Measurements from ENCODE around the gene FCN2.

The FCN2 gene

DNA sequence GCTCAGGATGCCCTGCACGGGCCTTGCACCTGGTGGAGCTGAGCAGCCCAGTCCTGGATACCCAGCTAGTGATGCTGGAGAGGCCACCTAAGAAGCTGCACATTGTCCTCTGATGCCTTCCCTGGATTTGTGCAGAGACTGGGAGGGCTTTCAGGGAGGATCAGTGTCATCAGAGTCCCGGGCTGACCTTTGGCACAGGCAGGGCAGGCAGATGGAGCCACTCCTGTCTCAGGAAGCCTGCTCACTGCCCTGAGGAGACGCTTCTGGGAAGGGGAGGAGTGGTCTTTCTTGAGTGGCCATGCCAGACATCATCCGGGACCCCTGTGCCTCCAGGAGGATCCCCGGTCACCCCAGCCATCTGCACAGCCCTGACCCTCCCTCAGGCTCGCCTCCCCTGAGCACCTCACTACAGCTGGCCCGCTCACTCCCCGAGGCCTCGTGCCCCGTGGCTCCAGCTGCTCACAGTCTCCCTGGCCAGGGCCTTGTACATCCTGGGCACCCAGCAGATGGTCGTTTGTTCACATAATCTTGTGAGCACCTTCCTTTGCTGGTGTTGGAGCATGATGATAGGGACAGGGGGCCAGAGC, 47.2 kb upstream of the FCN2 start (continued):
- TF ChIP-seq, protein P1, sequence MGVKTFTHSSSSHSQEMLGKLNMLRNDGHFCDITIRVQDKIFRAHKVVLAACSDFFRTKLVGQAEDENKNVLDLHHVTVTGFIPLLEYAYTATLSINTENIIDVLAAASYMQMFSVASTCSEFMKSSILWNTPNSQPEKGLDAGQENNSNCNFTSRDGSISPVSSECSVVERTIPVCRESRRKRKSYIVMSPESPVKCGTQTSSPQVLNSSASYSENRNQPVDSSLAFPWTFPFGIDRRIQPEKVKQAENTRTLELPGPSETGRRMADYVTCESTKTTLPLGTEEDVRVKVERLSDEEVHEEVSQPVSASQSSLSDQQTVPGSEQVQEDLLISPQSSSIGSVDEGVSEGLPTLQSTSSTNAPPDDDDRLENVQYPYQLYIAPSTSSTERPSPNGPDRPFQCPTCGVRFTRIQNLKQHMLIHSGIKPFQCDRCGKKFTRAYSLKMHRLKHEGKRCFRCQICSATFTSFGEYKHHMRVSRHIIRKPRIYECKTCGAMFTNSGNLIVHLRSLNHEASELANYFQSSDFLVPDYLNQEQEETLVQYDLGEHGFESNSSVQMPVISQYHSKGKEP (tag by site-specific recombination; IDR thresholded peaks at IDR 0.05) = no peak
- no peak for TF ChIP-seq ZNF777 (tag by site-specific recombination; IDR thresholded peaks at IDR 0.05; ENCODE audit: borderline replicate concordance)
- no peak for TF ChIP-seq GLIS2 (tag by site-specific recombination; IDR thresholded peaks at IDR 0.05)
- no peak for TF ChIP-seq ZIC2 (tag by site-specific recombination; IDR thresholded peaks at IDR 0.05)
- no peak for TF ChIP-seq TRIM28 (IDR thresholded peaks at IDR 0.05; ENCODE audit: borderline replicate concordance, low read length)
- no peak for TF ChIP-seq ZNF768 (tag by site-specific recombination; IDR thresholded peaks at IDR 0.05)
- TF ChIP-seq, protein P2, sequence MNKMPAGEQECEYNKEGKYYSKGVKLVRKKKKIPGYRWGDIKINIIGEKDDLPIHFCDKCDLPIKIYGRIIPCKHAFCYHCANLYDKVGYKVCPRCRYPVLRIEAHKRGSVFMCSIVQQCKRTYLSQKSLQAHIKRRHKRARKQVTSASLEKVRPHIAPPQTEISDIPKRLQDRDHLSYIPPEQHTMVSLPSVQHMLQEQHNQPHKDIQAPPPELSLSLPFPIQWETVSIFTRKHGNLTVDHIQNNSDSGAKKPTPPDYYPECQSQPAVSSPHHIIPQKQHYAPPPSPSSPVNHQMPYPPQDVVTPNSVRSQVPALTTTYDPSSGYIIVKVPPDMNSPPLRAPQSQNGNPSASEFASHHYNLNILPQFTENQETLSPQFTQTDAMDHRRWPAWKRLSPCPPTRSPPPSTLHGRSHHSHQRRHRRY (tag by site-specific recombination; IDR thresholded peaks at IDR 0.05) = no peak
- no peak for TF ChIP-seq ZBTB7A (tag by site-specific recombination; IDR thresholded peaks at IDR 0.05; ENCODE audit: low read depth)
- no peak for TF ChIP-seq ZNF776 (tag by site-specific recombination; IDR thresholded peaks at IDR 0.05; ENCODE audit: borderline replicate concordance)
- TF ChIP-seq GFI1B (tag by site-specific recombination; IDR thresholded peaks at IDR 0.05) = no peak

DNA sequence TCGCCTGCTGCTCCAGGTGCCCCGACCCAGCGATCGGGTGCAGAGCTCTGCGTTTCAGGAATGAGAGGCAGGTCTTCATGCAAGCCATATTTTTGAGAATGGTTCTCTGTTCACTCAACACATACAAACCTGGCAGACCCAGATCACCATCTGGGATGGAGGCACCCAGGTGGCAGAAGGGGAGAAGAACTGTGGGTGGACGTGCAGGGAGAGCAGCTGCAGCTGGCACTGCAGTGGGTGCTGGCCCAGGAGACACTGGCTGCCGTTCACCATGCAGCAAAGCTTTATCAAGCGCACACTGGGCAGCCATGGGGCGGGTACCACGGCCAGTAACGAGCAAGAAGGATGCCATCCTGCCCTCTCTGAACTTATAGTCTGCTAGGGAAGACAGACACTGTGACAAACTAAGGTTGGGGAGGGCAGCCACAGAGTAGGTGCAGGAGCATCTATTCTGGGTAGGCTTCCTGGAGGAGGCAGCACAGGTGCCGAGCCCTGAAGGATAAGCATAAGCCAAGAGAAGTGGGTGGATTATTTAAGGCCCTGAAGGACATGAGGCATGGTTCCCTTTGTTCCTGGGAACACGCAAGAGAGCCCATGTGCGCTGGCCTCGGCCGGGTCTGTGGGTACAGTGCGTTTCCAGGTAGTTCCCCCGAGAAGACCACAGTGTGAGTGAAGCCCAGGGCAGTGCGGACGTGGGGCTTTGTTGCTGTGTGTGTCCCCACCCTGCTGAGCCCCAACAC, 46.2 kb upstream of the FCN2 start:
- POLR2A ChIA-PET = no interaction called here
- Histone ChIP-seq H3K4me3 (ENCODE audit: low read depth, low read length) (no peak overlapping the region), H3K27ac (ENCODE audit: extremely low read depth, low read depth, low read length) (no peak overlapping the region), H3K36me3 (ENCODE audit: control insufficient read depth in 2 of 2, insufficient read depth in 1 of 2, low read length in 2 of 2) (no peaks in the 10 kb centered on the region), H3K9me3 (ENCODE audit: control insufficient read depth, insufficient read depth, low read depth, low read length) (no peaks in the 10 kb centered on the region), H3K4me1 (ENCODE audit: control insufficient read depth, insufficient read depth, low read length) (no peaks in the 10 kb centered on the region)
- CTCF ChIA-PET = interaction anchor here (0.5 to 0.6 kb wide), 3 partner anchors 20 to 782 kb away, joined by 3 to 4 read pairs (median 3); no protein-coding TSS in a partner anchor
- TF ChIP-seq ZNF133 (tag by site-specific recombination; IDR thresholded peaks at IDR 0.05) (no peak), ZNF837 (tag by site-specific recombination; IDR thresholded peaks at IDR 0.05) (no peak)

DNA sequence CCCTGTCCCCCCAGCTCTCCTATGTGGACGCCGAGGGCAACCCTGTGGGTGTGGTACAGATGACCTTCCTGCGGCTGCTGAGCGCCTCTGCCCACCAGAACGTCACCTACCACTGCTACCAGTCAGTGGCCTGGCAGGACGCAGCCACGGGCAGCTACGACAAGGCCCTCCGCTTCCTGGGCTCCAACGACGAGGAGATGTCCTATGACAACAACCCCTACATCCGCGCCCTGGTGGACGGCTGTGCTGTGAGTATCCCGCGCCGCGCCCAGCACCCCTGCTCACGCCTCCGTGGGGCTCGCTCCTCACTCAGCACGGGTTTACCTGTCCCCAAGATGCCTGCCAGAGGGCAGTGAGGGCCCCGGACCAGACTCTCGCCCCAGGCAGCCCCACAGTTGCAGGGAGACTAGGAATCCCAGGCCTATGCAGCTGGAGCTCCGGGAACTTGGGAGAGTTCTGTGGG, 45.6 kb upstream of the FCN2 start:
- H3K4me3 ChIP-seq (ENCODE audit: low read depth, low read length) = no peak overlapping the region
- no peak overlapping the region for H3K27ac ChIP-seq (ENCODE audit: extremely low read depth, low read depth, low read length)
- ChIA-PET POLR2A (no interaction called here), CTCF (interaction anchor here (0.6 kb wide), 2 partner anchors 21 to 104 kb away, joined by 3 read pairs; no protein-coding TSS in a partner anchor)
- no peaks in the 10 kb centered on the region for H3K4me1 ChIP-seq (ENCODE audit: control insufficient read depth, insufficient read depth, low read length)
- no peaks in the 10 kb centered on the region for H3K36me3 ChIP-seq (ENCODE audit: control insufficient read depth in 2 of 2, insufficient read depth in 1 of 2, low read length in 2 of 2)
- no peaks in the 10 kb centered on the region for H3K9me3 ChIP-seq (ENCODE audit: control insufficient read depth, insufficient read depth, low read depth, low read length)
- TF ChIP-seq, protein P3, sequence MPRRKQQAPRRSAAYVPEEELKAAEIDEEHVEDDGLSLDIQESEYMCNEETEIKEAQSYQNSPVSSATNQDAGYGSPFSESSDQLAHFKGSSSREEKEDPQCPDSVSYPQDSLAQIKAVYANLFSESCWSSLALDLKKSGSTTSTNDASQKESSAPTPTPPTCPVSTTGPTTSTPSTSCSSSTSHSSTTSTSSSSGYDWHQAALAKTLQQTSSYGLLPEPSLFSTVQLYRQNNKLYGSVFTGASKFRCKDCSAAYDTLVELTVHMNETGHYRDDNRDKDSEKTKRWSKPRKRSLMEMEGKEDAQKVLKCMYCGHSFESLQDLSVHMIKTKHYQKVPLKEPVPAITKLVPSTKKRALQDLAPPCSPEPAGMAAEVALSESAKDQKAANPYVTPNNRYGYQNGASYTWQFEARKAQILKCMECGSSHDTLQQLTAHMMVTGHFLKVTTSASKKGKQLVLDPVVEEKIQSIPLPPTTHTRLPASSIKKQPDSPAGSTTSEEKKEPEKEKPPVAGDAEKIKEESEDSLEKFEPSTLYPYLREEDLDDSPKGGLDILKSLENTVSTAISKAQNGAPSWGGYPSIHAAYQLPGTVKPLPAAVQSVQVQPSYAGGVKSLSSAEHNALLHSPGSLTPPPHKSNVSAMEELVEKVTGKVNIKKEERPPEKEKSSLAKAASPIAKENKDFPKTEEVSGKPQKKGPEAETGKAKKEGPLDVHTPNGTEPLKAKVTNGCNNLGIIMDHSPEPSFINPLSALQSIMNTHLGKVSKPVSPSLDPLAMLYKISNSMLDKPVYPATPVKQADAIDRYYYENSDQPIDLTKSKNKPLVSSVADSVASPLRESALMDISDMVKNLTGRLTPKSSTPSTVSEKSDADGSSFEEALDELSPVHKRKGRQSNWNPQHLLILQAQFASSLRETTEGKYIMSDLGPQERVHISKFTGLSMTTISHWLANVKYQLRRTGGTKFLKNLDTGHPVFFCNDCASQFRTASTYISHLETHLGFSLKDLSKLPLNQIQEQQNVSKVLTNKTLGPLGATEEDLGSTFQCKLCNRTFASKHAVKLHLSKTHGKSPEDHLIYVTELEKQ (tag by site-specific recombination; IDR thresholded peaks at IDR 0.05; ENCODE audit: borderline replicate concordance) = no peak
- no peak for TF ChIP-seq ZNF175 (tag by site-specific recombination; IDR thresholded peaks at IDR 0.05)
- TF ChIP-seq ZNF324 (tag by site-specific recombination; IDR thresholded peaks at IDR 0.05) = no peak
- TF ChIP-seq, protein P4, sequence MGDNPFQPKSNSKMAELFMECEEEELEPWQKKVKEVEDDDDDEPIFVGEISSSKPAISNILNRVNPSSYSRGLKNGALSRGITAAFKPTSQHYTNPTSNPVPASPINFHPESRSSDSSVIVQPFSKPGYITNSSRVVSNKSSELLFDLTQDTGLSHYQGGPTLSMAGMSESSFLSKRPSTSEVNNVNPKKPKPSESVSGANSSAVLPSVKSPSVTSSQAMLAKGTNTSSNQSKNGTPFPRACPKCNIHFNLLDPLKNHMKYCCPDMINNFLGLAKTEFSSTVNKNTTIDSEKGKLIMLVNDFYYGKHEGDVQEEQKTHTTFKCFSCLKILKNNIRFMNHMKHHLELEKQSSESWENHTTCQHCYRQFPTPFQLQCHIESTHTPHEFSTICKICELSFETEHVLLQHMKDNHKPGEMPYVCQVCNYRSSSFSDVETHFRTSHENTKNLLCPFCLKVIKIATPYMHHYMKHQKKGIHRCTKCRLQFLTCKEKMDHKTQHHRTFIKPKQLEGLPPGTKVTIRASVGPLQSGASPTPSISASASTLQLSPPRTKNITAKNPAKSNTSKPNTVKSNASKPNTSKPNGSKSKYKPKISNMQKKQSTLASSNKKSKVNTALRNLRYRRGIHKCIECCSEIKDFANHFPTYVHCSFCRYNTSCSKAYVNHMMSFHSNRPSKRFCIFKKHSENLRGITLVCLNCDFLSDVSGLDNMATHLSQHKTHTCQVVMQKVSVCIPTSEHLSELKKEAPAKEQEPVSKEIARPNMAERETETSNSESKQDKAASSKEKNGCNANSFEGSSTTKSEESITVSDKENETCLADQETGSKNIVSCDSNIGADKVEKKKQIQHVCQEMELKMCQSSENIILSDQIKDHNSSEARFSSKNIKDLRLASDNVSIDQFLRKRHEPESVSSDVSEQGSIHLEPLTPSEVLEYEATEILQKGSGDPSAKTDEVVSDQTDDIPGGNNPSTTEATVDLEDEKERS (tag by site-specific recombination; IDR thresholded peaks at IDR 0.05) = no peak
- no peak for TF ChIP-seq SCRT1 (tag by site-specific recombination; IDR thresholded peaks at IDR 0.05; ENCODE audit: borderline replicate concordance)
- TF ChIP-seq, protein P5, sequence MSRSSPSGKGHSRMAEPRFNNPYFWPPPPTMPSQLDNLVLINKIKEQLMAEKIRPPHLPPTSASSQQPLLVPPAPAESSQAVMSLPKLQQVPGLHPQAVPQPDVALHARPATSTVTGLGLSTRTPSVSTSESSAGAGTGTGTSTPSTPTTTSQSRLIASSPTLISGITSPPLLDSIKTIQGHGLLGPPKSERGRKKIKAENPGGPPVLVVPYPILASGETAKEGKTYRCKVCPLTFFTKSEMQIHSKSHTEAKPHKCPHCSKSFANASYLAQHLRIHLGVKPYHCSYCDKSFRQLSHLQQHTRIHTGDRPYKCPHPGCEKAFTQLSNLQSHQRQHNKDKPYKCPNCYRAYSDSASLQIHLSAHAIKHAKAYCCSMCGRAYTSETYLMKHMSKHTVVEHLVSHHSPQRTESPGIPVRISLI (tag by site-specific recombination; IDR thresholded peaks at IDR 0.05) = no peak
- TF ChIP-seq ZSCAN30 (tag by site-specific recombination; IDR thresholded peaks at IDR 0.05) = no peak
- no peak for TF ChIP-seq ZNF423 (tag by site-specific recombination; IDR thresholded peaks at IDR 0.05)
- TF ChIP-seq ZNF610 (tag by site-specific recombination; IDR thresholded peaks at IDR 0.05; ENCODE audit: borderline replicate concordance) = no peak
- no peak for TF ChIP-seq ZNF548 (tag by site-specific recombination; IDR thresholded peaks at IDR 0.05)

All from HEK293 (cell line).